ENCODE results near the gene RGS9BP.
"Not testable (repeated sequence)": the region's sequence is repeated elsewhere in the genome, so short reads cannot be mapped to it uniquely, and the experiment has no call there.

Gene RGS9BP

GRCh38 chr19:32651729-32652140 is 23.9 kb upstream of the RGS9BP start:
- POLR2A ChIA-PET (ENCODE audit: low non-redundant PET), result no interaction called here
- DNase-seq (ENCODE audit: low spot score), result no peak
- H3K27ac ChIP-seq, result no peak overlapping the region
- TF ChIP-seq, protein P1, sequence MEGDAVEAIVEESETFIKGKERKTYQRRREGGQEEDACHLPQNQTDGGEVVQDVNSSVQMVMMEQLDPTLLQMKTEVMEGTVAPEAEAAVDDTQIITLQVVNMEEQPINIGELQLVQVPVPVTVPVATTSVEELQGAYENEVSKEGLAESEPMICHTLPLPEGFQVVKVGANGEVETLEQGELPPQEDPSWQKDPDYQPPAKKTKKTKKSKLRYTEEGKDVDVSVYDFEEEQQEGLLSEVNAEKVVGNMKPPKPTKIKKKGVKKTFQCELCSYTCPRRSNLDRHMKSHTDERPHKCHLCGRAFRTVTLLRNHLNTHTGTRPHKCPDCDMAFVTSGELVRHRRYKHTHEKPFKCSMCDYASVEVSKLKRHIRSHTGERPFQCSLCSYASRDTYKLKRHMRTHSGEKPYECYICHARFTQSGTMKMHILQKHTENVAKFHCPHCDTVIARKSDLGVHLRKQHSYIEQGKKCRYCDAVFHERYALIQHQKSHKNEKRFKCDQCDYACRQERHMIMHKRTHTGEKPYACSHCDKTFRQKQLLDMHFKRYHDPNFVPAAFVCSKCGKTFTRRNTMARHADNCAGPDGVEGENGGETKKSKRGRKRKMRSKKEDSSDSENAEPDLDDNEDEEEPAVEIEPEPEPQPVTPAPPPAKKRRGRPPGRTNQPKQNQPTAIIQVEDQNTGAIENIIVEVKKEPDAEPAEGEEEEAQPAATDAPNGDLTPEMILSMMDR (conservative IDR thresholded peaks at IDR 0.05; ENCODE audit: low read depth), result no peak
- CTCF ChIA-PET, result interaction anchor here (0.8 kb wide), 1 partner anchor 1207 kb away, joined by 4 read pairs; no protein-coding TSS in a partner anchor

DNA sequence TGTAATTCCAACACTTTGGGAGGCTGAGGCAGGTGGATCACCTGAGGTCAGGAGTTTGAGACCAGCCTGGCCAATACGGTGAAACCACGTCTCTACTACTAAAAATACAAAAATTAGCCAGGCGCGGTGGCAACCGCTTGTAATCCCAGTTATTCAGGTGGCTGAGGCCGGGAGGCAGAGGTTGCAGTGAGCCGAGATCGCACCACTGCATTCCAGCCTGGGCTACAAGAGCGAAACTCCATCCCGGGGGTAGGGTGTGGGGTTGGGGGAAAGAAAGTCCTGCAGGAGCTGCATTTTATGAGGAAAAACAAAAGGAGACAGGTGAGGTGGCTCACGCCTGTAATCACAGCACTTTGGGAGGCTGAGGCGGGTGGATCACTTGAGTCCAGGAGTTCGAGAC is 23.3 kb upstream of the RGS9BP start:
- DNase-seq (ENCODE audit: low spot score); POLR2A ChIA-PET (ENCODE audit: low non-redundant PET); H3K27ac ChIP-seq: not testable (repeated sequence)
- CTCF ChIA-PET, result interaction anchor here (0.8 kb wide), 1 partner anchor 1208 kb away, joined by 4 read pairs; no protein-coding TSS in a partner anchor

GRCh38 chr19:32652894-32653598 is 22.6 kb upstream of the RGS9BP start:
- H3K27ac ChIP-seq, result peak overlapping the region; percentile 3; the same call in 1 of the 2 replicates
- DNase-seq (ENCODE audit: low spot score), result no peak
- POLR2A ChIA-PET (ENCODE audit: low non-redundant PET), result no interaction called here
- TF ChIP-seq, protein P1 (conservative IDR thresholded peaks at IDR 0.05; ENCODE audit: low read depth), result no peak
- CTCF ChIA-PET, result interaction anchor here (0.8 kb wide), 1 partner anchor 1208 kb away, joined by 4 read pairs; no protein-coding TSS in a partner anchor

DNA sequence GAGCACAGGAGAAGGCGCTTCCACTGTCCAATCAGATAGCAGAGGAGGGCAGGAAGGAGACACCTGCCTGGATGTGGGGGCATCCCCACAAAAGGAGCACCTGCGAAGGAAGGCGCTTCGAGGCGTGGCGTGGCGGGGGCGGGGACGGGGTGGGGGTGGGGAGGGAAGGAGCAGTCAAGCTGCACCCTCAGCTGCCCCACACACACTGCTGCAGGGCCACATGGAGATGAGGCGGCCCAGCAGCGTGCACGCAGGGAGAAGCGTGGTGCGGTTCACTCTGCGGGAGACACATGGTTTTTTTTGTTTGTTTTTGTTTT is 22.1 kb upstream of the RGS9BP start:
- ChIA-PET POLR2A (ENCODE audit: low non-redundant PET) (no interaction called here), CTCF (interaction anchor here (0.7 kb wide), 1 partner anchor 8 kb away, joined by 5 read pairs; no protein-coding TSS in a partner anchor)
- DNase-seq (ENCODE audit: low spot score), result no peak
- TF ChIP-seq, protein P1 (conservative IDR thresholded peaks at IDR 0.05; ENCODE audit: low read depth), result no peak
- H3K27ac ChIP-seq, result no peak overlapping the region

DNA sequence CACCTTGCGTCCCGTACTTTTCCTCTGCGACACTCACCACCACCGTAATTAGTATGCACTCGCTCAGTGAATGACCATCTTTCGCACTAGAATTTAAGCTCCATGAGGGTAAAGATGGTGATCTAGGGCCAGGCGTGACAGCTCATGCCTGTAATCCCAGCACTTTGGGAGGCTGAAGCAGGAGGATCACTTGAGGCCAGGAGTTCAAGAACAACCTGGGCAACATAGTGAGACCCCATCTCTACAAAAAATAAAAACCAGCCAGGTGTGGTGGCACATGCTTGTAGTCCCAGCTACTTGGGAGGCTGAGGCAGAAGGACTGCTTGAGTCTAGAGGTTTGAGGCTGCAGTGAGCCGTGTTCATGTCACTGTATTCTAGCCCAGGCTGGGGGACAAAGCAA is 19.3 kb upstream of the RGS9BP start:
- DNase-seq (ENCODE audit: low spot score); H3K27ac ChIP-seq: not testable (repeated sequence)
- CTCF ChIA-PET, result interaction anchor here (0.6 kb wide), 1 partner anchor 272 kb away, joined by 3 read pairs; no protein-coding TSS in a partner anchor
- POLR2A ChIA-PET (ENCODE audit: low non-redundant PET), result interaction anchor here (0.7 kb wide), 1 partner anchor 251 kb away, joined by 4 read pairs; no protein-coding TSS in a partner anchor

DNA sequence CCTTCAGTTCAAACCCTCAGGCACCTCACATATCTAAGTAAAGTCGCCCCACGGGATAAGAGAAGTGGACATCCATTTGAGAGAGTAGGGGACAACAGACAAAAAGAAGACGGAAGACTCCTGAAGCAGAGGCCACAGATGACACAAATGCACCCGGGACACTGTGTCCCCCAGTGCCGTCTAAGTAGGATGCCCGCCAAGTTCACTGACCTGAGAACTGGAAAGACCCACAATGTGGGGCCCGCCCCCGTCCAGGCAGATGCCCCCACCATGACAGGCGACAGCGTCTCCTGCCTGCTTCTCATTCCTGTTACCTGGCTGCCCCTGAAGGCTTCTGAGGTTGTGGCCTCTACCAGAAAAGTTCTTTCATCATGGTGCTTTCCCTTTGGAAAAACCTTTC is 17.6 kb upstream of the RGS9BP start:
- CTCF ChIA-PET, result no interaction called here
- TF ChIP-seq, protein P1 (conservative IDR thresholded peaks at IDR 0.05; ENCODE audit: low read depth), result no peak
- no peak overlapping the region for H3K27ac ChIP-seq
- POLR2A ChIA-PET (ENCODE audit: low non-redundant PET), result interaction anchor here (0.7 kb wide), 1 partner anchor 362 kb away, joined by 5 read pairs; no protein-coding TSS in a partner anchor
- DNase-seq (ENCODE audit: low spot score), result no peak

GRCh38 chr19:32658527-32658926 is 17.1 kb upstream of the RGS9BP start:
- CTCF ChIA-PET, result no interaction called here
- TF ChIP-seq, protein P1 (conservative IDR thresholded peaks at IDR 0.05; ENCODE audit: low read depth), result no peak
- H3K27ac ChIP-seq, result no peak overlapping the region
- POLR2A ChIA-PET (ENCODE audit: low non-redundant PET), result no interaction called here
- DNase-seq (ENCODE audit: low spot score), result no peak
